Inferior parietal cortex (tissue), 1 donor: Measurements from ENCODE around the gene ABHD3.
"Not testable (repeated sequence)": the region's sequence is repeated elsewhere in the genome, so short reads cannot be mapped to it uniquely, and the experiment has no call there.

Experiments used
- DNase-seq: peaks from one replicate; pipeline ENCODE4 v3.0.0-alpha.2; 2016; ENCODE audit errors: extremely low spot score

The ABHD3 gene, protein sequence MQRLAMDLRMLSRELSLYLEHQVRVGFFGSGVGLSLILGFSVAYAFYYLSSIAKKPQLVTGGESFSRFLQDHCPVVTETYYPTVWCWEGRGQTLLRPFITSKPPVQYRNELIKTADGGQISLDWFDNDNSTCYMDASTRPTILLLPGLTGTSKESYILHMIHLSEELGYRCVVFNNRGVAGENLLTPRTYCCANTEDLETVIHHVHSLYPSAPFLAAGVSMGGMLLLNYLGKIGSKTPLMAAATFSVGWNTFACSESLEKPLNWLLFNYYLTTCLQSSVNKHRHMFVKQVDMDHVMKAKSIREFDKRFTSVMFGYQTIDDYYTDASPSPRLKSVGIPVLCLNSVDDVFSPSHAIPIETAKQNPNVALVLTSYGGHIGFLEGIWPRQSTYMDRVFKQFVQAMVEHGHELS

DNA sequence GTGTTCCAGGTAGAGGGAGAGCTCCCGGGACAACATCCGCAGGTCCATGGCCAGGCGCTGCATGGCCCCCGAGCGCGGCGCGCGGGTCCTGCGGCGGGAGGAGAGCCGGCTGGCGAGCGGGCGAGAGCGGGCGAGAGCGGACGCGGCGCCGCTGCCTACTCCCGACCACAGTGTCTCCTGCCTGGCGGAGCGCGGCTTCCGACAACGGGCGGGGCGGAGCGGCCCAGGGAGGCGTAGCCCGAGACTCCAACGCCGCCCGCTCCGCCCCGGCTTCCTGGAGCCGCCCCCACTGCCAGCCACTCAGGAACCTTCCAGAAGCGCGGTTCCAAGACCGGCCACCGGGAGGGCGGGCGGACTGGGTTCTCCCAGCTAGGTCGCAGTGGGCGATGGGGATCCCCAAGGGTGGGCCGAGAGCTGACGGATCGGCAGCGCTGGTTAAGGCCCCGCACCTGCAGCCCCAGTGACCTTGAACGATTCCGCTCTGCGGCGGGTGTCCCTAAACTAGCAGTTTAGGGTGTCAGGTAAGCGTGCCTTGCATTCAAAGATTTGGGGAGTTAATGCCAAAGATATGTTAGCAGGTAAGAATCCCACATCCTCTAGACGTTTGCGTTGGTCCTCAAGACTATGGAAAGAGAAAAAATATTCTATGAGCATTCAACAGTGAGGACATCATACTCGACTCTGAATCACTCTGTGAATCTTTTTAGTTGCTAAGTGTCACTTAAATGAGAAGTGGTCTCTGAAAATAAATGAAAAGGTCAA, at the start of gene ABHD3:
ABHD3 (minus strand) TSS at position 172 of the 762 bp plus-strand sequence; CDS start at position 63, 109 bp downstream.
- DNase-seq = peak; percentile 89

GRCh38 chr18:21747764-21748693, 43.5 kb upstream of the ABHD3 start:
- no peak for DNase-seq

DNA sequence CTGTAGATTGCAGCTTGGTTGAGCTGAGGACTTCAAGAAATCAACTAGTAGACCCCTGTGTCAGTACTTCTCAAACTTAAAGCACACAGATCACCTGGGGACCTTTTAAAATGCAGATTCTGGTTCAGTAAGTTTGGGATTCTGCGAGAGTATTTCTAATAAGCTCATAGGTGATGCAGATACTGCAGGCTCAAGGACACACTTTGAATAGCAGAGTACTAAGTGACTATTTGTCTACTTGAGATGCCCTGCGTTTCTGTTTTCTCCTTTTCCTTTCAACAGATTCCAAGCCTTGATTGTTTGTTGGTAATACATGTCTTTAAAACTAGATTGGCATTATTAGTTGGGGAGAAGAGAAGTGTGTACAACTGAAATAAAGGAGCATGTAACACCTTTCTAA, 42.7 kb upstream of the ABHD3 start:
- no peak for DNase-seq

GRCh38 chr18:21745231-21745630, 40.7 kb upstream of the ABHD3 start:
- DNase-seq = no peak

DNA sequence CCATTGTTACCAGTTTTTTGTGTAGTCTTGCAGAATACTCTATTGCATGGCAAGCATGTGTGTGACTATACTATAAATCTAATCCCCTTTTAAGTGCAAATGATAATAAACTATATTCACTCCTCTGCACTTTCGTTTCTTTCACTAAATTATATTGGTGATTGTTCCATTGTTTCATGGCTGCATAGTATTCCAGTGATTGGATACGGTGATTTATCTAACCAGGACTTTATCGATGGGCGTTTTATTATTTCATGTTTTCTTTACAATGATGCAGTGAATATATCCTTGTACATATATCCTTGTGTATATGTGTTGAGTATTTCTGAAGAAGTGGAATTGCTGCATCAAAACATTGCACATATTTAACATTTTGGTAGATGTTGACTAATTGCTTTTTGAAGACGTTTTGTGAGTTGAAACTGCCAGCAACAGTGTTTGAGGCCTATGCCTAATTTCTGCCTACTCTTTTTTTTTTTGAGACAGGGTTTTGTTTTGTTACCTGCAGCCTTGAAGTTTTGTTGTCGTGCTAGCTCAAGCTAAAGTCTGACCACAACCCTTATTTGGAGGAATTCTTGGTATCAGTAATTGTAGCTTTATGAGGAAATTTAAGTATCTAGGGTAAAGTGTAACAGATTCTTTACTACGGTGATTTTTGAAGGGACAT, 38.7 kb upstream of the ABHD3 start:
- DNase-seq = no peak

DNA sequence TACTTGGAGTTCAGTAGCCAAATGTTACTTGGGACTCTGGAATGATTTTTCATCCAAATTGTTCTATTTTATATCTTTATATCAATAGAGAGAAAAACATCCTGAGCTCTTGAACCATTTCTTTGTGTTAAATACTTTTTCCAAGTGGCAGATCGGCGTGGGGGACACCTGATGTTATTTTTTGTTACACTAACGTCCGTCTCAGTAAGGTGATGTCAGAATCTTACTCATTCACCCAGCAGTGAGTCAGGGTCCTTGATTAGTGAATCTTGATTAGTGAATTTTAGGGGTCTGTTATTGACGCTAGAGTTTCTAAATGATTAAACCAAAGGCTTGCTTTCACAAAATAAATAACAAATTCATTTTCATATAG, 37.7 kb upstream of the ABHD3 start:
- DNase-seq = no peak

DNA sequence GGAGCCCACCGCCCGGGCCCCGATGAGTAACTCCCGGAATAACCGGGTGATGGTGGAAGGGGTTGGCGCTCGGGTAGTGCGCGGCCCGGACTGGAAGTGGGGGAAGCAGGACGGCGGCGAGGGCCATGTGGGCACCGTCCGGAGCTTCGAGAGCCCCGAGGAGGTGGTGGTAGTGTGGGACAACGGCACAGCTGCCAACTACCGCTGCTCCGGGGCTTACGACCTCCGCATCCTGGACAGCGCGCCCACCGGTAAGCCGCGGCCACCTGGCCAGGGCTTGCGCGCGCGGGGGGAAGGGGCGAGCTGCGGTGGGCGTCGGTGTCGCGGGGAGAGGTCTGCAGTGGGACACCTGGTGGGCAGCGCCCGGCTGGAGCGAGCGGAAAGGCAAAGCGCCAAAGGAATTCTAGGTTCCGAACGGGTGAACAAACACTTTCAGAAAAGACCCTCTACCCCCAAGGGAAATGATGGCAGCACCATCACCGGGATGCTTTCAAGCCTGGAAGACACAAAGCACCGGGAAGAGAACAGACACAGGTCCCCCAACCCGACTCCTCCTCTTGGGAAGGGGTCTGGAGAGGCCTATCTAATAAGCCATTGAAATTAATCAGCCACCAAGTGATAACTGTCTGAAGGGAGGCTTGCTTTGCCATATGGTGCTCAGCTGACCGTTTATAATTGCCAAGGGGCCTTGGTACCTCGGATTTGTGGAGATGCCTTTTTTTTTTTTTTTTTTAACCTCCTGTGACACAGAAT, 37.2 kb upstream of the ABHD3 start:
- DNase-seq = no peak

GRCh38 chr18:21741312-21741561, 36.7 kb upstream of the ABHD3 start:
- no peak for DNase-seq

DNA sequence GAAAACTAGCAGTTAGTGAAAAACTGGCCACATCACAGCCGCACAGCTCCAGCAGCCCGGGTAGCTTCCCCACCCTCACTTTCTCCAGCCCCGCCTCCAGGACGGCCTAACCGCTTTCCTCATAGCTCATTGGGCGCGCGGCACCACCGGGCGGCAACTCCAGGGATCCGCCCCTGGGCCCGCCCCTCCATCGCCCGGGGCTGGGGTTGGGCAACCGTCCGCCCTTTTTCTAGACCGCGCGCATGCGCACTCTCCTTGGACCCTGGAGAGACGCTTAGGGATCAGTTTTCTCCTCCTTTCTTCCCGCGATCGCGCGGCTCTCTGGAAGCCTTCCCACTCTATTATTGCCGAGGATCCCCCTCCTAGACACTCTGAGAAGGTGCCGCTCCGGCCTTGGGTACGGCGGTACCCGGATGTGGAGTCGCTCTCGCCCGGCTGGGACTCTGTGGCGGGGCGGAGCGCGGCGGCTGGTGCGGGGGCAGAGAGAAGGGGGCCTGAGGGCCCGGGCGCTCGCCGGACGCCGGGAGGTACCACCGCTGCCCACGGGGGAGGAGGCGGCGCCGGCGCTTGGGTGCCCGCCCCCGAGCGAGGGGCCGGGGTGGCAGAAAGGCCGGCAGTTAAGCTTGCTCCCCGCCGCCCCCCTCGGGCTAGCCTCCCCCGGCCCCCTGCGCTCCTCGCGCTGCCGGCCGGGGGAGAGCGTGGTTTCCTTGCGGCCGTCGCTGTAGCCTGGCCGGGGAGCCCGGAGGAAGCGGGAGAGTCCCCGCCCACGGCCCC, 36.2 kb upstream of the ABHD3 start, which contains the start of gene MIB1:
MIB1 (plus strand) TSS at position 255 of the 774 bp plus-strand sequence. CDS start 792 bp downstream, outside the sequence.
- peak; percentile 98 for DNase-seq

GRCh38 chr18:21739604-21740537, 35.3 kb upstream of the ABHD3 start:
- DNase-seq = peak; percentile 32

DNA sequence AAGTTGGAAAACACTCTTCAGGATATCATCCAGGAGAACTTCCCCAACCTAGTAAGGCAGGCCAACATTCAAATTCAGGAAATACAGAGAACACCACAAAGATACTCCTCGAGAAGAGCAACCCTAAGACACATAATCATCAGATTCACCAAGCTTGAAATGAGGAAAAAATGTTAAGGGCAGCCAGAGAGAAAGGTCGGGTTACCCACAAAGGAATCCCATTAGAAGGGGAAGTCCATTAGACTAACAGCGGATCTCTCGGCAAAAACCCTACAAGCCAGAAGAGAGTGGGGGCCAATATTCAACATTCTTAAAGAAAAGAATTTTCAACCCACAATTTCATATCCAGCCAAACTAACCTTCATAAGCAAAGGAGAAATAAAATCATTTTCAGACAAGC, 32.4 kb upstream of the ABHD3 start:
- DNase-seq = not testable (repeated sequence)

DNA sequence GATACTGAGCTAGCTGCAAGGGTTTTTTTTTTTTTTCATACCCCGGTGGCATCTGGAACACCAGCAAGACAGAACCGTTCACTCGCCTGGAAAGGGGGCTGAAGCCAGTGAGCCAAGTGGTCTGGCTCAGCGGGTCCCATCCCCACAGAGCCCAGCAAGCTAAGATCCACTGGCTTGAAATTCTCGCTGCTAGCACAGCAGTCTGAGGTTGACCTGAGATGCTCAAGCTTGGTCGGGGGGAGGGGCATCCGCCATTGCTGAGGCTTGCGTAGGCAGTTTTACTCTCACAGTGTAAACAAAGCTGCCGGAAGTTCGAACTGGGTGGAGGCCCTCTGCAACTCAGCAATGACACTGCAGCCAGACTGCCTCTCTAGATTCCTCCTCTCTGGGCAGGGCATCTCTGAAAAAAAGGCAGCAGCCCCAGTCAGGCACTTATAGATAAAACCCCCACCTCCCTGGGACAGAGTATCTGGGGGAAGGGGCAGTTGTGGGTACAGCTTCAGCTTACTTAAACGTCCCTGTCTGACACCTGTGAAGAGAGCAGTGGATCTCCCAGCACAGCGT, 31.0 kb upstream of the ABHD3 start:
- no peak for DNase-seq

DNA sequence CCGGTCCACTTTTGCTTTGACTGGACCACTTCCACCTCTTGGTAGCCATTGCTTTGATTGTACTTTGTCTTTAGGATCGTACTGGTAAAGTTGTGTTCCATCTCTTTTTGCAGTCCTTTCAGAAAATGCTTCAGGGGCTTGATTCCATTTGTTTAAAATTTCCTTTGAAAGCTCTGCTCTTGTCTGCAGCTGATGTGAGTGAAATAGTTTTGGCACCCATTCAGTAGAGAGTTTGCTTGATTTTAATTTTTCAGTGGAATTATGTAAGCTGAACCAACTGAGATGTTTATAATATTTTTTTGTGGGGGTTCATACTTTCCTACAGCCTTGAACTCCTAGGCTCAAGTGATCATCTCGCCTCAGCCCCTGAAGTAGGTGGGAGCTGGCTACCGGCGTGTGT, 28.4 kb upstream of the ABHD3 start:
- DNase-seq = no peak

- no peak for DNase-seq
Measured at GRCh38 chr18:21727702-21728101, 23.1 kb upstream of the ABHD3 start.

- no peak for DNase-seq
Measured at GRCh38 chr18:21725201-21725600, 20.6 kb upstream of the ABHD3 start.

GRCh38 chr18:21722687-21723086, 18.1 kb upstream of the ABHD3 start:
- no peak for DNase-seq

- no peak for DNase-seq
Measured at GRCh38 chr18:21714474-21714873, 9.9 kb upstream of the ABHD3 start.

DNA sequence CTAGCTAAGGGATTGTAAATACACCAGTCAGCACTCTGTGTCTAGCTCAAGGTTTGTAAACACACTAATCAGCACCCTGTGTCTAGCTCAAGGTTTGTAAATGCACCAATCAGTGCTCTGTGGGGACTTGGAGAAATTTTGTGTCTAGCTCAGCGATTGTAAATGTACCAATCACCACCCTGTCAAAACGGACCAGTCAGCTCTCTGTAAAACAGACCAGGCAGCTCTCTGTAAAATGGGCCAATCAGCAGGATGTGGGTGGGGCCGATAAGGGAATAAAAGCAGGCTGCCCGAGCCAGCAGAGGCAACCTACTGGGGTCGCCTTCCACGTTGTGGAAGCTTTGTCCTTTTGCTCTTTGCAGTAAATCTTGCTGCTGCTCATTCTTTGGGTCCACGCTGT, 2.6 kb upstream of the ABHD3 start:
- not testable (repeated sequence) for DNase-seq
